ENCODE data around the gene ANAPC2. TPM values are rescaled to one million over a fixed set of nuclear protein-coding genes. Genes with fewer than 3 reads are reported as not detected.

ANAPC2 gene
- total RNA-seq, 4 donors from 2014 or later = 37.7 to 118 (median 78.7) TPM

DNA sequence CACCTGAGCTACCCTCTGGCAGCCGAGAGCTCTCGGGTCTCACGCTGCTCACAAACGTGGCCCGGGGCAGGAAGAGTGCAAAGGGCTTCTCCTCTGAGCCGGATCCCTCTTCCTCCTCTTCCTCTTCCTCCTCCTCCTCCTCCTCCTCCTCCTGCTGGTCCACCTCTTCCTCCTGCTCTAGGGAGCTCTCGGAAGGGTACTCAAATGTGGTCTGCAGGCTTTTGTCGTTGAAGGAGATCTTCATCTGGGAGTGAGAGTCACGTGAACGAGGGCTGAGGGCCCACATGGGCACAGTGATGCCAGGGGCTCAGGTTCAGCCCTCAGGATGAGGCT lies 4.1 kb upstream of the ANAPC2 start:
- Histone ChIP-seq H3K27ac (no peak overlapping the region), H3K9me3 (no peaks in the 10 kb centered on the region), H3K4me3 (no peak overlapping the region), H3K36me3 (peaks cover 0 to 31% (median 0%) of the 10 kb centered on the region in 3 donors), H3K4me1 (peaks cover 8 to 61% (median 15%) of the 10 kb centered on the region in 4 donors), H3K27me3 (no peaks in the 10 kb centered on the region)
- TF ChIP-seq POLR2A (IDR thresholded peaks at IDR 0.05) = no peak
- TF ChIP-seq, protein P1, sequence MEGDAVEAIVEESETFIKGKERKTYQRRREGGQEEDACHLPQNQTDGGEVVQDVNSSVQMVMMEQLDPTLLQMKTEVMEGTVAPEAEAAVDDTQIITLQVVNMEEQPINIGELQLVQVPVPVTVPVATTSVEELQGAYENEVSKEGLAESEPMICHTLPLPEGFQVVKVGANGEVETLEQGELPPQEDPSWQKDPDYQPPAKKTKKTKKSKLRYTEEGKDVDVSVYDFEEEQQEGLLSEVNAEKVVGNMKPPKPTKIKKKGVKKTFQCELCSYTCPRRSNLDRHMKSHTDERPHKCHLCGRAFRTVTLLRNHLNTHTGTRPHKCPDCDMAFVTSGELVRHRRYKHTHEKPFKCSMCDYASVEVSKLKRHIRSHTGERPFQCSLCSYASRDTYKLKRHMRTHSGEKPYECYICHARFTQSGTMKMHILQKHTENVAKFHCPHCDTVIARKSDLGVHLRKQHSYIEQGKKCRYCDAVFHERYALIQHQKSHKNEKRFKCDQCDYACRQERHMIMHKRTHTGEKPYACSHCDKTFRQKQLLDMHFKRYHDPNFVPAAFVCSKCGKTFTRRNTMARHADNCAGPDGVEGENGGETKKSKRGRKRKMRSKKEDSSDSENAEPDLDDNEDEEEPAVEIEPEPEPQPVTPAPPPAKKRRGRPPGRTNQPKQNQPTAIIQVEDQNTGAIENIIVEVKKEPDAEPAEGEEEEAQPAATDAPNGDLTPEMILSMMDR (IDR thresholded peaks at IDR 0.05) = no peak
- no peak for DNase-seq

- Histone ChIP-seq H3K9me3 (no peaks in the 10 kb centered on the region), H3K27ac (no peak overlapping the region), H3K4me1 (peaks cover 12 to 64% (median 20%) of the 10 kb centered on the region in 4 donors), H3K27me3 (no peaks in the 10 kb centered on the region), H3K36me3 (peaks cover 0 to 35% (median 0%) of the 10 kb centered on the region in 3 donors), H3K4me3 (no peak overlapping the region)
- no peak for DNase-seq
- TF ChIP-seq, protein P1 (IDR thresholded peaks at IDR 0.05) = no peak
- TF ChIP-seq POLR2A (IDR thresholded peaks at IDR 0.05) = no peak
Measured at GRCh38 chr9:137191691-137192447, 3.5 kb upstream of the ANAPC2 start.

- Histone ChIP-seq H3K27ac (no peak overlapping the region), H3K9me3 (no peaks in the 10 kb centered on the region), H3K36me3 (peaks cover 0 to 38% (median 0%) of the 10 kb centered on the region in 3 donors), H3K4me1 (peaks cover 12 to 66% (median 22%) of the 10 kb centered on the region in 4 donors), H3K27me3 (no peaks in the 10 kb centered on the region), H3K4me3 (no peak overlapping the region)
- TF ChIP-seq, protein P1 (IDR thresholded peaks at IDR 0.05) = no peak
- TF ChIP-seq POLR2A (IDR thresholded peaks at IDR 0.05) = no peak
- DNase-seq = no peak
Measured at GRCh38 chr9:137191245-137191644, 2.9 kb upstream of the ANAPC2 start.

- TF ChIP-seq, protein P1 (IDR thresholded peaks at IDR 0.05) = peak in 3 of 6 experiments; percentile 38 to 48 (median 38)
- no peak for TF ChIP-seq POLR2A (IDR thresholded peaks at IDR 0.05)
- Histone ChIP-seq H3K27me3 (no peaks in the 10 kb centered on the region), H3K4me3 (peak overlapping the region in 2 of 4 donors; percentile 79 to 98), H3K27ac (peak overlapping the region in 3 of 4 donors; percentile 94 to 97 (median 97)), H3K36me3 (peaks cover 0 to 46% (median 0%) of the 10 kb centered on the region in 3 donors), H3K9me3 (no peaks in the 10 kb centered on the region), H3K4me1 (peaks cover 12 to 72% (median 26%) of the 10 kb centered on the region in 4 donors)
- DNase-seq = no peak
Measured at GRCh38 chr9:137190315-137190856, 2.0 kb upstream of the ANAPC2 start.

- Histone ChIP-seq H3K36me3 (peaks cover 0 to 52% (median 0%) of the 10 kb centered on the region in 3 donors), H3K27me3 (no peaks in the 10 kb centered on the region), H3K4me3 (peak overlapping the region; percentile 68 to 100 (median 88)), H3K27ac (peak overlapping the region; percentile 94 to 100 (median 97)), H3K9me3 (no peaks in the 10 kb centered on the region), H3K4me1 (peaks cover 12 to 65% (median 26%) of the 10 kb centered on the region in 4 donors)
- no peak for DNase-seq
- TF ChIP-seq, protein P1 (IDR thresholded peaks at IDR 0.05) = no peak
- no peak for TF ChIP-seq POLR2A (IDR thresholded peaks at IDR 0.05)
Measured at GRCh38 chr9:137189297-137190295, 1.2 kb upstream of the ANAPC2 start.
